Pancreas (tissue), 10 donors: Measurements from ENCODE around the gene RNF141. TPM values are rescaled to one million over a fixed set of nuclear protein-coding genes. Genes with fewer than 3 reads are reported as not detected.

Source experiments
- ATAC-seq, 4 donors: fragments of 200-7000 bp; cut with Tn5 transposase; one replicate each; pipeline versions ENCODE4 v1.8.0 to v1.9.1; 2020; ENCODE audit warnings: mild to moderate bottlenecking in 4 of 4, moderate library complexity in 4 of 4
- DNase-seq, 6 donors: peaks; one replicate each; pipeline ENCODE4 v3.0.0-alpha.2; 2020
- FAIRE-seq: peaks from 2 replicates; lab custom pipeline; 2012; peaks lifted over from hg19 to GRCh38; lab: Jason Lieb, UNC
- H3K27ac ChIP-seq, 4 donors: fragments of 200-600 bp; sonication (generic); 1 replicate in 3 of 4; 2 replicates in 1 of 4; pipeline versions ENCODE4 v1.5.0 to v1.8.0; 2020
- H3K27me3 ChIP-seq, 4 donors: fragments of 200-600 bp; one replicate each; pipeline ENCODE4 v1.8.0; 2021
- H3K36me3 ChIP-seq, 3 donors: fragments of 200-600 bp; sonication (generic) in 1 of 3; one replicate each; pipeline versions ENCODE4 v1.5.0 to v1.8.0; 2020 to 2021
- H3K4me1 ChIP-seq, 3 donors: fragments of 200-600 bp; one replicate each; pipeline ENCODE4 v1.8.0; 2021
- H3K4me3 ChIP-seq, 4 donors: fragments of 200-600 bp; sonication (generic) in 2 of 4; one replicate each; pipeline versions ENCODE4 v1.5.0 to v1.8.0; 2020 to 2021
- H3K9me3 ChIP-seq, 4 donors: fragments of 200-600 bp; one replicate each; pipeline ENCODE4 v1.8.0; 2021
- CTCF ChIP-seq, 4 donors: fragments of 200-600 bp; sonication (generic) in 3 of 4; IDR thresholded peaks; one replicate each; pipeline versions ENCODE4 v1.5.0 to v1.8.0; 2021; ENCODE audit warnings: antibody characterized with exemption in 4 of 4
- WGBS, 2 donors: extraction: QIAGEN DNeasy Blood & Tissue Kit; methylation state at CpG; one replicate each; pipeline ENCODE4 v1.1.7; 2013; 5-methylcytosine and 5-hydroxymethylcytosine counted together
- intact Hi-C, 3 donors: fragments of 100-400 bp; cut with DNase I; formaldehyde crosslinking; loops; one replicate each; pipeline versions ENCODE4 v1.11.1 to v1.14.2; 2022
- polyA plus RNA-seq, 2 donors: library from polyadenylated mRNA; stranded (reverse); fragments of 200-250 nt; gene quantifications; one replicate each; pipeline ENCODE4 v1.2.3, GENCODE V29; 2013
- total RNA-seq, 6 donors: library from RNA; stranded (reverse); fragmentation: NEBNext Ultra II Directional in 4 of 6; extraction: Animal tissue kit (Norgen Biotek cat#: 25700) in 4 of 6; gene quantifications; one replicate each; pipeline versions ENCODE4 v1.2.1 to v1.2.4, GENCODE V29; 2021 to 2023
- donor health status: healthy with polysubstance abuse.
- donor health status: DM: no; HTN: no; CAD: no; lungs with moderate emphysema.
- donor health status: DM: no; HTN: no; CAD: no.
- donor health status: control.
- donor health status: control.
- donor health status: Bipolar disorder and iron deficiency.
- donor health status: DM: yes; HTN: yes; CAD: no.
- donor health status: DM: no; HTN: no; CAD: no.
- donor health status: DM: no; HTN: no; CAD: no.
- donor health status: DM: yes; HTN: yes; CAD: no.

Gene RNF141
- total and polyA plus RNA-seq, 8 donors = 4.4 to 21.5 (median 15.4) TPM

GRCh38 chr11:10490032-10490397 is 51.0 kb downstream of the RNF141 start:
- Histone ChIP-seq H3K27me3 (no peaks in the 10 kb centered on the region), H3K9me3 (no peaks in the 10 kb centered on the region), H3K27ac (no peak overlapping the region), H3K36me3 (peaks cover 0 to 4% (median 0%) of the 10 kb centered on the region in 3 donors), H3K4me1 (no peaks in the 10 kb centered on the region), H3K4me3 (no peak overlapping the region)
- intact Hi-C loops = no loop called here
- no peak for FAIRE-seq
- no peak for DNase-seq
- 87 to 93% methylated on average over 5 of the region's 5 CpGs for WGBS, 2 donors
- no peak for TF ChIP-seq CTCF (IDR thresholded peaks at IDR 0.05)
- ATAC-seq = no peak

GRCh38 chr11:10488934-10489691 is 51.9 kb downstream of the RNF141 start:
- FAIRE-seq (no peak), DNase-seq (no peak), ATAC-seq (peak in 2 of 4 donors; percentile 44 to 55)
- no peak overlapping the region for H3K27ac ChIP-seq
- H3K9me3 ChIP-seq = no peaks in the 10 kb centered on the region
- 89 to 93% methylated on average over 11 of the region's 11 CpGs for WGBS, 2 donors
- no peaks in the 10 kb centered on the region for H3K4me1 ChIP-seq
- TF ChIP-seq CTCF (IDR thresholded peaks at IDR 0.05) = no peak
- H3K4me3 ChIP-seq = no peak overlapping the region
- intact Hi-C loops = no loop called here
- H3K27me3 ChIP-seq = no peaks in the 10 kb centered on the region
- peaks cover 0 to 4% (median 0%) of the 10 kb centered on the region in 3 donors for H3K36me3 ChIP-seq

GRCh38 chr11:10488121-10488933 is 52.7 kb downstream of the RNF141 start:
- TF ChIP-seq CTCF (IDR thresholded peaks at IDR 0.05) = no peak
- DNase-seq (no peak), FAIRE-seq (no peak), ATAC-seq (peak in 2 of 4 donors; percentile 38 to 39)
- Histone ChIP-seq H3K4me3 (no peak overlapping the region), H3K27me3 (no peaks in the 10 kb centered on the region), H3K36me3 (no peaks in the 10 kb centered on the region), H3K9me3 (no peaks in the 10 kb centered on the region), H3K4me1 (no peaks in the 10 kb centered on the region), H3K27ac (no peak overlapping the region)
- intact Hi-C loops = no loop called here
- 83 to 85% methylated on average over 13 of the region's 13 CpGs for WGBS, 2 donors

- Histone ChIP-seq H3K4me1 (no peaks in the 10 kb centered on the region), H3K27me3 (no peaks in the 10 kb centered on the region), H3K27ac (no peak overlapping the region), H3K36me3 (no peaks in the 10 kb centered on the region), H3K4me3 (no peak overlapping the region), H3K9me3 (no peaks in the 10 kb centered on the region)
- DNase-seq (no peak), ATAC-seq (no peak), FAIRE-seq (no peak)
- intact Hi-C loops = no loop called here
- no peak for TF ChIP-seq CTCF (IDR thresholded peaks at IDR 0.05)
- WGBS, 2 donors = 85 to 90% methylated on average over 16 of the region's 16 CpGs
Measured at GRCh38 chr11:10487002-10487647, 53.9 kb downstream of the RNF141 start.
